Cardiac fibroblast (primary cell): ENCODE results near the gene CTTNBP2NL.

Experiments used
- DNase-seq, 2 donors: peaks; one replicate each; pipeline versions ENCODE4 v3.0.0 to v3.0.0-alpha.2; 2010; ENCODE audit warnings: low read depth in 2 of 2
- H3K4me3 ChIP-seq, 2 donors: replicated peaks in 1 of 2; 1 replicate in 1 of 2; 2 replicates in 1 of 2; pipeline ENCODE4 v1.5.1; 2011; ENCODE audit warnings: low read depth in 2 of 2, low read length in 2 of 2, mild to moderate bottlenecking in 2 of 2, moderate library complexity in 1 of 2
- TF ChIP-seq, protein P1 (sequence below): IDR thresholded peaks from one replicate; pipeline ENCODE4 v1.5.1; 2011; ENCODE audit warnings: low read depth, mild to moderate bottlenecking, low read length, inconsistent platforms

The CTTNBP2NL gene, protein sequence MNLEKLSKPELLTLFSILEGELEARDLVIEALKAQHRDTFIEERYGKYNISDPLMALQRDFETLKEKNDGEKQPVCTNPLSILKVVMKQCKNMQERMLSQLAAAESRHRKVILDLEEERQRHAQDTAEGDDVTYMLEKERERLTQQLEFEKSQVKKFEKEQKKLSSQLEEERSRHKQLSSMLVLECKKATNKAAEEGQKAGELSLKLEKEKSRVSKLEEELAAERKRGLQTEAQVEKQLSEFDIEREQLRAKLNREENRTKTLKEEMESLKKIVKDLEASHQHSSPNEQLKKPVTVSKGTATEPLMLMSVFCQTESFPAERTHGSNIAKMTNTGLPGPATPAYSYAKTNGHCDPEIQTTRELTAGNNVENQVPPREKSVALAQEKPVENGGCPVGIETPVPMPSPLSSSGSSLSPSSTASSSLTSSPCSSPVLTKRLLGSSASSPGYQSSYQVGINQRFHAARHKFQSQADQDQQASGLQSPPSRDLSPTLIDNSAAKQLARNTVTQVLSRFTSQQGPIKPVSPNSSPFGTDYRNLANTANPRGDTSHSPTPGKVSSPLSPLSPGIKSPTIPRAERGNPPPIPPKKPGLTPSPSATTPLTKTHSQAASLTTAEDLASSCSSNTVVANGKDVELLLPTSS

DNA sequence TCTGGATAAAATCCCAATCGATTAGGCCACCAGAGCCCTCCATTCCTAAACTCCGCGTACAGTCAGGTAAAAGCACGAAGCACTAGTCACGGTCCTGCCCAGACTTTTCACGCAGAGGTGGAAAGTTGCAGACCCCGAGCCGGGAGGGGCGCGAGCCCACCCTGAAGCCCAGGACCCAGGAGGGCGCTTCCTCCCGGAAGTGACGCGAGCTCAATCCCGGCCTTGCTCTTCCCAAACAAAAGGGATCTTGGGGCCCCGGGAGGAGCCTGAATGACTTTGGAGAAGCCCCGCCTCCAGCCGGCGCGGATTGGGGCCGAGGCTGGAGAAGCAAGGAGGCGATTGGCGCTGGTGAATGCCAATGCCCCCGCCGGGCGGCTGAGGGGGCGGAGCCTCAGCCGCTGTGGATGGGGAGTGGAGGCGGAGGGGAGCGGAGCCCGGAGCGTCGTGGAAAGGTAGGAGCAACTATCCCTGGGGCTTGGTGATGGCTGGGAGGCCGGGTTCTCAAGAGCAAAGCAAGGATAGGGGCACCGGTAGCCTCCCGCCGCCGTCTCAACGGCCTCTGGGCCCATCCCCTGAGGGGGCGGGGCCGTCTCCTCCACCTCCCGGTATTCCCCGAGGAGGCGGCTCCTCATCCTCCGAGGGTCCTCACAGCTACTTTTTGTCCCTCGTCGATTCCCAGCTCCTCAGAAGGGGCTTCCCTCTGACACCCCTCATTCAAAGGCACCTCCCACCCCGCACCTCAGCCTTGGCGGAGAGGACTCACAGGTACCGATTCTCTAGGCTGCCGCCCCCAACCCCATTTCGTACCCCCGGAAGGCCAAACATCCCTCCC, at the start of gene CTTNBP2NL:
TSS of gene CTTNBP2NL (plus strand) at position 394 of the 832 bp plus-strand sequence. CDS start 19,952 bp downstream, outside the sequence.
- TF ChIP-seq, protein P1, sequence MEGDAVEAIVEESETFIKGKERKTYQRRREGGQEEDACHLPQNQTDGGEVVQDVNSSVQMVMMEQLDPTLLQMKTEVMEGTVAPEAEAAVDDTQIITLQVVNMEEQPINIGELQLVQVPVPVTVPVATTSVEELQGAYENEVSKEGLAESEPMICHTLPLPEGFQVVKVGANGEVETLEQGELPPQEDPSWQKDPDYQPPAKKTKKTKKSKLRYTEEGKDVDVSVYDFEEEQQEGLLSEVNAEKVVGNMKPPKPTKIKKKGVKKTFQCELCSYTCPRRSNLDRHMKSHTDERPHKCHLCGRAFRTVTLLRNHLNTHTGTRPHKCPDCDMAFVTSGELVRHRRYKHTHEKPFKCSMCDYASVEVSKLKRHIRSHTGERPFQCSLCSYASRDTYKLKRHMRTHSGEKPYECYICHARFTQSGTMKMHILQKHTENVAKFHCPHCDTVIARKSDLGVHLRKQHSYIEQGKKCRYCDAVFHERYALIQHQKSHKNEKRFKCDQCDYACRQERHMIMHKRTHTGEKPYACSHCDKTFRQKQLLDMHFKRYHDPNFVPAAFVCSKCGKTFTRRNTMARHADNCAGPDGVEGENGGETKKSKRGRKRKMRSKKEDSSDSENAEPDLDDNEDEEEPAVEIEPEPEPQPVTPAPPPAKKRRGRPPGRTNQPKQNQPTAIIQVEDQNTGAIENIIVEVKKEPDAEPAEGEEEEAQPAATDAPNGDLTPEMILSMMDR = no peak
- peak; percentile 93 to 97 for DNase-seq
- peak within 1 kb of the TSS; percentile 69 to 100 for H3K4me3 ChIP-seq

GRCh38 chr1:112346801-112347350, 49.1 kb upstream of the CTTNBP2NL start:
- H3K4me3 ChIP-seq = no peak overlapping the region
- no peak for DNase-seq
- TF ChIP-seq, protein P1 = no peak

DNA sequence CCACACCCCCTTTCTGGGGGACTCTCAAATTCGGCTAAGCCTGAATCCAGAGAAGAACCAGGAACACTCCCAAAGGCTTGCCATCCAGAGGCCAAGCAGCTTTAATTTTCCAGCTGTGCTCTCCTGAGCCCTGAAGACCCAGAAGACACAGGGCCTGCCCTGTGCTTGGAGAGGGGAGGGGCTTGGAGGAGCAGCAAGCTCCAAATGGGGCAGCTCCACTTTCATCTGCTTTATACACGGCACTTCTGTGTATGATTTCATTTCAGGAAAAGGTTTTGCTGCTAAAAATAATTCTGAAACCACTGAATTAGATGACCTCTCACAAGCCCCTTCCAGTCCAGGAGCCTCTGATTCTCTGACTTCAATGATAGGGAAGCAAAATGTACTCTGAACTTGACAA, 39.2 kb upstream of the CTTNBP2NL start:
- TF ChIP-seq, protein P1 = no peak
- DNase-seq = no peak
- no peak overlapping the region for H3K4me3 ChIP-seq

GRCh38 chr1:112357467-112357866, 38.5 kb upstream of the CTTNBP2NL start:
- TF ChIP-seq, protein P1 = no peak
- no peak for DNase-seq

GRCh38 chr1:112358061-112358770, 37.8 kb upstream of the CTTNBP2NL start:
- TF ChIP-seq, protein P1 = no peak
- DNase-seq = peak; percentile 27 to 41
- H3K4me3 ChIP-seq = no peak overlapping the region

More at GRCh38 chr1:112357467-112357866, 38.5 kb upstream of the CTTNBP2NL start:
- no peak overlapping the region for H3K4me3 ChIP-seq
